A673 (cell line): ENCODE data around the gene TOM1. TPM values are rescaled to one million over a fixed set of nuclear protein-coding genes. Genes with fewer than 3 reads are reported as not detected.

Source experiments
- BruUV-seq: library from RNA; stranded (reverse); fragments of 400-500 nt; replicated peaks from 2 replicates; lab custom pipeline; 2021; lab: Mats Ljungman, UMichigan
- CTCF ChIA-PET: fragments of 300-600 bp; sonication (Branson Sonifier 250); formaldehyde crosslinking; loops from one replicate; lab custom pipeline; 2022; ENCODE audit warnings: antibody characterized with exemption; lab: Charles Lee
- POLR2A ChIA-PET: fragments of 300-600 bp; sonication (Branson Sonifier 250); formaldehyde crosslinking; loops from one replicate; lab custom pipeline; 2022; ENCODE audit warnings: antibody characterized with exemption; ENCODE audit not compliant: low non-redundant PET; lab: Charles Lee
- DNase-seq: peaks from one replicate; pipeline ENCODE4 v3.0.0-alpha.2; 2015; ENCODE audit warnings: low spot score
- H3K27ac ChIP-seq: fragments of 200-600 bp; sonication (generic); 2 replicates; pipeline ENCODE4 v1.5.1; 2016; ENCODE audit warnings: mixed run types, low read depth, mild to moderate bottlenecking, mixed read lengths, antibody characterized with exemption, low read length; ENCODE audit not compliant: poor library complexity, severe bottlenecking
- H3K27me3 ChIP-seq: fragments of 200-600 bp; sonication (generic); replicated peaks from 2 replicates; pipeline ENCODE4 v1.6.1; 2017; ENCODE audit warnings: mixed run types, low read depth, mild to moderate bottlenecking, mixed read lengths, antibody characterized with exemption, low read length; ENCODE audit not compliant: insufficient read depth, poor library complexity
- H3K36me3 ChIP-seq: fragments of 200-600 bp; sonication (generic); 2 replicates; pipeline ENCODE4 v1.6.1; 2016; ENCODE audit warnings: mixed run types, mild to moderate bottlenecking, mixed read lengths, antibody characterized with exemption, low read length; ENCODE audit not compliant: insufficient read depth, poor library complexity, severe bottlenecking
- H3K4me1 ChIP-seq: fragments of 200-600 bp; sonication (generic); 2 replicates; pipeline ENCODE4 v1.6.1; 2017; ENCODE audit warnings: mixed run types, mild to moderate bottlenecking, mixed read lengths, antibody characterized with exemption, low read length; ENCODE audit not compliant: insufficient read depth, poor library complexity, severe bottlenecking
- H3K4me3 ChIP-seq: fragments of 200-600 bp; sonication (generic); 2 replicates; pipeline ENCODE4 v1.5.1; 2016; ENCODE audit warnings: low read depth, mixed run types, mild to moderate bottlenecking, mixed read lengths, low read length; ENCODE audit not compliant: poor library complexity, severe bottlenecking
- H3K9me3 ChIP-seq: fragments of 200-600 bp; sonication (generic); 2 replicates; pipeline ENCODE4 v1.6.1; 2016; ENCODE audit warnings: mixed run types, low read depth, mild to moderate bottlenecking, mixed read lengths, antibody characterized with exemption, low read length; ENCODE audit not compliant: poor library complexity, severe bottlenecking
- EZH2 ChIP-seq: fragments of 200-600 bp; sonication (generic); IDR thresholded peaks from 2 replicates; pipeline ENCODE4 v1.6.1; 2017; ENCODE audit warnings: borderline replicate concordance, low read depth, mild to moderate bottlenecking, mixed read lengths, antibody characterized with exemption, low read length; ENCODE audit not compliant: poor library complexity, severe bottlenecking
- intact Hi-C: fragments of 100-400 bp; cut with micrococcal nuclease; formaldehyde crosslinking; loops from one replicate; pipeline ENCODE4 v1.10.0; 2022; ENCODE audit not compliant: unreplicated experiment
- microRNA-seq: library from miRNA; unstranded; fragments of <30 nt; microRNA quantifications from one replicate; pipeline ENCODE4 v1.2.0, GENCODE V29; 2021
- total RNA-seq: library from RNA; stranded (reverse); gene quantifications from 2 replicates; pipeline ENCODE4 v1.2.3, GENCODE V29; 2021
- TF ChIP-seq, protein P1 (sequence below): fragments of 300-800, 200-600 bp; sonication (generic); conservative IDR thresholded peaks from 2 replicates; pipeline ENCODE4 v1.5.1; 2017; ENCODE audit warnings: low read depth, mild to moderate bottlenecking, antibody characterized with exemption, low read length, moderate library complexity, mixed read lengths

The TOM1 gene
- total RNA-seq, 1 experiment from 2014 or later: 22.8 TPM

GRCh38 chr22:35397095-35397904, 97.6 kb downstream of the TOM1 start:
- Histone ChIP-seq H3K27me3 (no peaks in the 10 kb centered on the region), H3K27ac (no peak overlapping the region), H3K4me3 (no peak overlapping the region), H3K9me3 (no peaks in the 10 kb centered on the region), H3K4me1 (peaks cover 15% of the 10 kb centered on the region), H3K36me3 (peaks cover 13% of the 10 kb centered on the region)
- no TSS peak for BruUV-seq
- ChIA-PET POLR2A (interaction anchor here (0.6 kb wide), 1 partner anchor 616 kb away, joined by 3 read pairs; no protein-coding TSS in a partner anchor), CTCF (no interaction called here)
- intact Hi-C loops: no loop called here
- TF ChIP-seq, protein P1, sequence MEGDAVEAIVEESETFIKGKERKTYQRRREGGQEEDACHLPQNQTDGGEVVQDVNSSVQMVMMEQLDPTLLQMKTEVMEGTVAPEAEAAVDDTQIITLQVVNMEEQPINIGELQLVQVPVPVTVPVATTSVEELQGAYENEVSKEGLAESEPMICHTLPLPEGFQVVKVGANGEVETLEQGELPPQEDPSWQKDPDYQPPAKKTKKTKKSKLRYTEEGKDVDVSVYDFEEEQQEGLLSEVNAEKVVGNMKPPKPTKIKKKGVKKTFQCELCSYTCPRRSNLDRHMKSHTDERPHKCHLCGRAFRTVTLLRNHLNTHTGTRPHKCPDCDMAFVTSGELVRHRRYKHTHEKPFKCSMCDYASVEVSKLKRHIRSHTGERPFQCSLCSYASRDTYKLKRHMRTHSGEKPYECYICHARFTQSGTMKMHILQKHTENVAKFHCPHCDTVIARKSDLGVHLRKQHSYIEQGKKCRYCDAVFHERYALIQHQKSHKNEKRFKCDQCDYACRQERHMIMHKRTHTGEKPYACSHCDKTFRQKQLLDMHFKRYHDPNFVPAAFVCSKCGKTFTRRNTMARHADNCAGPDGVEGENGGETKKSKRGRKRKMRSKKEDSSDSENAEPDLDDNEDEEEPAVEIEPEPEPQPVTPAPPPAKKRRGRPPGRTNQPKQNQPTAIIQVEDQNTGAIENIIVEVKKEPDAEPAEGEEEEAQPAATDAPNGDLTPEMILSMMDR: no peak
- no peak for TF ChIP-seq EZH2
- DNase-seq: no peak

Small RNA genes lying within 50 kb of the gene (microRNA-seq; reads per million reads assigned to microRNA genes)
- 15.1 reads per million, percentile 38 among the genes with 10 or more reads in this experiment for gene MIR3909
- gene MIR6069: not detected

Other genes with a start within 250 kb of the TOM1 start
- not detected in 2 replicates for gene ISX, start 233.7 kb upstream of the TOM1 start, total RNA-seq
- 49.2 and 52.7 TPM in 2 replicates for gene HMGXB4, start 42.4 kb upstream of the TOM1 start, total RNA-seq
- 2.5 and 2.8 TPM in 2 replicates for gene HMOX1, start 81.2 kb downstream of the TOM1 start, total RNA-seq
- 245 and 261 TPM in 2 replicates for gene MCM5, start 100.2 kb downstream of the TOM1 start, total RNA-seq
- gene RASD2, start 240.9 kb downstream of the TOM1 start, total RNA-seq: 1.3 and 3.1 TPM in 2 replicates